GM19025 (cell line): ENCODE results near the gene C1QTNF9B.
"Not testable (repeated sequence)": the region's sequence is repeated elsewhere in the genome, so short reads cannot be mapped to it uniquely, and the experiment has no call there.

ENCODE experiments used
- ATAC-seq: cut with Tn5 transposase; IDR thresholded peaks from one replicate; pipeline ENCODE4 v1.9.1; 2021; ENCODE audit warnings: mild to moderate bottlenecking, low read depth, moderate library complexity; ENCODE audit not compliant: unreplicated experiment

C1QTNF9B gene

DNA sequence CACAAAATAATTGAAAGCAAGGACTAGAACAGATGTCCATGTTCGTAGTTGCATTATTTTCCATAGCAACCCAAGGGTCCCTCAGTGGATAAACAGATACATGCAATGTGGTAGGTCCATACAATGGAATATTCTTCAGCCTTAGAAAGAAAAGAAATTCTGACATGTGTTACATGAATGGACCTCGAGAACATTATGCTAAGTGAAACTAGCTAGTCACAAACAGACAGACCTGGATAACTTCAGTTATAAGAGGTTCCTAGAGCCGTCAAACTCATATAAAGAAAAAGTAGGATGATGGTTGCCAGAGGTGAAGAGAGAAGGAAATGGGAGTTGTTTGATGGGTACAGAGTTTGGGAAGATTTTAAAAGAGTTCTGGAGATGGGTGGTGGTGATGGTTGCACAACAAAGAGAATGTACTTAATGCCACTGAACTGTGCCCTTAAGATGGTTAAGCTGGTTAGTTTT lies at the start of gene C1QTNF9B:
Gene C1QTNF9B, minus strand, starts transcription at position 51 of the 468 bp plus-strand sequence.
- ATAC-seq: not testable (repeated sequence)

GRCh38 chr13:23946900-23947299 lies 49.6 kb upstream of the C1QTNF9B start:
- no peak for ATAC-seq

DNA sequence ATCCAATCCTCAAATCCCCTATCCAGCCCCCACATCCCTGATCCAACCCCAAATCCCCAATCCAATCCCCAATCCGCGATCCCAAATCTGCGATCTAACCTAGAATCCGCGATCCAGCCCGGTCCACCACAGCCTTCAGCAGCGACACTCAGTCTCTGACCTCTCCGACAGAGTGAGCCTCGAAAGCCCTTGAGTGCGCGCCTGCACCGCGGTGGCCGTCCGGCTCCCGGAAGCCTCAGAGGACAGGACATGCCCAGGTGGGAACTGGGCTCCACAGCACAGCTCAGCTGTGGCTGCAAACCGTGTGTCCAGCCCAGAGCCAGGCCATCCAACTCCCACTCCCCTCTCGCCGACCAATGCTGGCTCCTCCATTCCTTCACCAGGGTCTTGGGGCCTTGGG lies 48.8 kb upstream of the C1QTNF9B start:
- no peak for ATAC-seq

DNA sequence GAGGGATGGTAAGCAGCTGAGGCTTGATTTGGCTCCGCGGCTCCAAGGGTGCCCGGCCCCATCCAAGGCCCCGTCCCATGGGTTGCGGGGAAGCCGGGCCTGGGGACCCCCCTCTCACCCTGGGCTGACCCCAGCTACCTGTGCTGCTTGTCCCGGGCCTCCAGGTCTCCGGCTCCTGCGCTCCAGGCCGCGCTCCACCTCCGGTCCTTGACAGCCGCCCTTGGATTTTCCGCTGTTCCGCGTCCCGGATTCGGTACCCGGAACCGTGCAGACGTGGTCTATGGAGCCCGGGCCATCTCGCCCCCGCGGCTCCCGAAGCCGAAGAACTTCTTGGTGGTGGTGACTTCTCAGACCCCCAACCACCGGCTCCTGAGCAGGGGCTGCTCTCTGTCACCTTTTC lies 48.3 kb upstream of the C1QTNF9B start:
- ATAC-seq: no peak

DNA sequence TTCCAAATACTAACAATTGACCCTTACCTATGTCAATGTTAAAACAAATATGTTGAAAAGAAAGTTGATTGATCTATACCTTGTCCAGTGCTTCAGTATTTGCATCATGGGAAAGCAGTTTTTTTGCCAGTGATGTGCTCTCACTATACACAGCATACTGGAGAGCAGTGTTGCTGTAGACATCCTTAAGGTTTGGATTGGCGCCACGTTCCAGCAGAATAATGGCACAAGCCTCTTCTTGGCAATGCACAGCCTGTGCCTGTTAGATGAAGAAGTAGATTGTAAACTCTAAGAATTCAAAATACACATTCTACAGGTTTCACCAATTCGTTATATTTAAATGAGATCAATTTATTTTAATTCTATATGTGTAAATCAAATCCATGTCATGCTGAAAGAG lies 43.9 kb upstream of the C1QTNF9B start:
- no peak for ATAC-seq

DNA sequence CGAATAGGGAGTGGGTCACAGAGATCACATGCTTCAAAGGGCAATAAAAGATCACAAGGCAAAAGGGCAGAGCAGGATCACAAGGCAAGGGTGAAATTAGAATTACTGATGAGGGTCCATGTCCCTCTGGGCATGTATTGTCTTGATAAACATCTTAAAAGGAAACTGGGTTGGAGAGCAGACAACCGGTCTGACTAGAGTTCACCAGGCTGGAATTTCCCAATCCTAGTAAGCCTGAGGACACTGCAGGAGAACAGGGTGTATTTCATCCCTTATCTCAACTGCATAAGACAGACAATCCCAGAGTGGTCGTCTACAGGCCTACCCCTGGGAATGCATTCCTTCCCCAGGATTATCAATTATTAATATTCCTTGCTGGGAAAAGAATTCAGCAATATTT lies 42.4 kb upstream of the C1QTNF9B start:
- not testable (repeated sequence) for ATAC-seq

- no peak for ATAC-seq
Observed at GRCh38 chr13:23934520-23934919, 37.2 kb upstream of the C1QTNF9B start.

- no peak for ATAC-seq
Observed at GRCh38 chr13:23928985-23929384, 31.7 kb upstream of the C1QTNF9B start.

GRCh38 chr13:23923031-23923430 lies 25.7 kb upstream of the C1QTNF9B start:
- ATAC-seq: no peak

GRCh38 chr13:23922005-23922932 lies 25.0 kb upstream of the C1QTNF9B start:
- ATAC-seq: no peak

DNA sequence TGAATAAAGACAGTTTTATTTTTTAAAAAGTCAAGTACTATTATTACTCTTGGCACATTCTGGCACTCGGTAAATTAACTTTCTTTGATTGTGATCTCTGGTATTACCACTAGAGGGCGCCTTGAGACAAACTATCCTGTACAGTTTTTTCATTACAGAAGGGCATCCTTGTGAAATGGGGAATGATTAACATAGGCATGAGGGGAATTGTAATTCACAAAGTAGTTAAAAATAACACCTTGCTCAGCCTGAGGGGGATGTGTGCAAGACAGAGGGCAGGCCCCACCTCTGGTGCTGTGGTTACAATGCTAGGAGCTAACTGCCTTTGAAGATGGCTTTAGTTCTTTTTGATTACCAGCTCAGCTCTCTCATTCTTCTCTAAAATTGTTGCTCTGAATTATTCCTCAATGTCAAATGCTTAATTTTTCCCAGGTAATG lies 24.2 kb upstream of the C1QTNF9B start:
- ATAC-seq: no peak

GRCh38 chr13:23919006-23919405 lies 21.7 kb upstream of the C1QTNF9B start:
- no peak for ATAC-seq

- ATAC-seq: no peak
Observed at GRCh38 chr13:23918208-23918607, 20.9 kb upstream of the C1QTNF9B start.

DNA sequence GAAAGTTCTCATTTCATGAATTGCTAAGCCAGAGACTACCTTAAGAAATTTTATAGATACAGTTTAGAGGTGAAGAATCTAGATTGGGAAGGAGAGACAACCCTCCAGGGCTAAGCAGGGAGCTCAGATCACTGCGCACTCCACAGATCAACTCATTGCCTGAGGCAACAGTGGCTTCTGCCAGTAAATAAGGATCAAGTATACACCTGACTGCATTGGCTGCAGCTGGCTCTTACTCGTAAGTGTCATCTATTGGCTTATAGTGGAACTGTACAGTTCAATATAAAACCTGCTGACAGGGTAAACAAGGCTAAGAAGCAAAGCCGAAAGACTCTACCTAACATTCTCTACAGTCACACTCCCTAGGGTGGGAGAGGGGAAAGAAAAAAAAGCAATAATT lies 18.0 kb upstream of the C1QTNF9B start:
- no peak for ATAC-seq

- no peak for ATAC-seq
Observed at GRCh38 chr13:23912469-23912868, 15.2 kb upstream of the C1QTNF9B start.

DNA sequence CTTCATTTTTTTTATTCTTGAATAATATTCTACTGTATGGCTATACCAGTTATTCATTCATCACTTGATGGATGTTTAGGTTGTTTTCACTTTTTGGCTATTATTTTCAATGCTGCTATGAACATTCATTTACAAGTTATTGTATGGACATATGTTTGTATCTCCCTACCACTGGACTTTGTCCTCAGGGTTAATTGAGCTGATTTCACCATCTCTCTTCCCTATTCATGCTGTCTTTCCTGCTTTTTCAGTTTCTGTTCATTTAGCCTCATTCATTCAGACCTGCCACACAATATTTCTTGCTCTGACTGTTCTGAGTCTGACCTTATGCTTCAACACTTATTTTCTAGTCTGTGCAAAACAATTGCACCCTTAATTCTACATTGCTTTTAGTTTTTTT lies 12.3 kb upstream of the C1QTNF9B start:
- no peak for ATAC-seq

DNA sequence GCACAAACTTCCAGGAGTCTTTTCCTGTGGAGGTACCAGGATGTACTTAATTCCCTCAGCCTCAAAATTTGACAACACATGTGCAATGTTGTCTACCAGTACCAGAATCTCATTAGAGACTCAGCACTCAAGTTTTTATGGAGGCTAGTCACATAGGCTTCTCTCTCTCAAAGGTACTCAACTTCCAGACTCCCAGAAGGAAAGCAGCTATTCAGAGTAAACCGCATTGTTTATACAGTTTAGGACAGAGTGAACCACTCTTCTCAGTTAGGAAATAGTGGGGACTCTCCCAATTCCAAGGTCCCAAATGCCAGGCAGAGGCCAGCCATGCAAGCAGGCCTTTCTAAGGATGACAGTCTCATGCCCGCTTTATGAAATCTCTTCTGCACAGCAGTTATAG lies 8.5 kb upstream of the C1QTNF9B start:
- no peak for ATAC-seq

DNA sequence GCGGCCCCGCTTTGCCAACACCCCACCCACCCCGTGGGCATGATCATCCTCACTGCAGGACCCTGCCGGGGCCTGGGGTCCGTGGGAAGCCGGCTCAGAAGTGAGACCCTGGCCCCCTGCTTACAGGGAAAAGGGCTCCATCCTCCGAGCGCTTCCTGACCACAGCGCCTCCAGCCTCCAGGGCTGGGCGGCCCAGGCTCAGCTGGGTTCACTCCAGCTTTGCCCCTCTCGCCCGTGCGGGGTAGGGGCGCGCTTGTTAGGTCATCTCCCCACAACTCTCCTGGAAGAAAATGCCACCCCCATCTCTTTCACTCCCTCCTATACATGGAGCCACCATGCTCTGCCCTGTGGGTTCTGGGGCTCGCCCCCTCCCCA lies 6.6 kb upstream of the C1QTNF9B start:
- ATAC-seq: no peak

DNA sequence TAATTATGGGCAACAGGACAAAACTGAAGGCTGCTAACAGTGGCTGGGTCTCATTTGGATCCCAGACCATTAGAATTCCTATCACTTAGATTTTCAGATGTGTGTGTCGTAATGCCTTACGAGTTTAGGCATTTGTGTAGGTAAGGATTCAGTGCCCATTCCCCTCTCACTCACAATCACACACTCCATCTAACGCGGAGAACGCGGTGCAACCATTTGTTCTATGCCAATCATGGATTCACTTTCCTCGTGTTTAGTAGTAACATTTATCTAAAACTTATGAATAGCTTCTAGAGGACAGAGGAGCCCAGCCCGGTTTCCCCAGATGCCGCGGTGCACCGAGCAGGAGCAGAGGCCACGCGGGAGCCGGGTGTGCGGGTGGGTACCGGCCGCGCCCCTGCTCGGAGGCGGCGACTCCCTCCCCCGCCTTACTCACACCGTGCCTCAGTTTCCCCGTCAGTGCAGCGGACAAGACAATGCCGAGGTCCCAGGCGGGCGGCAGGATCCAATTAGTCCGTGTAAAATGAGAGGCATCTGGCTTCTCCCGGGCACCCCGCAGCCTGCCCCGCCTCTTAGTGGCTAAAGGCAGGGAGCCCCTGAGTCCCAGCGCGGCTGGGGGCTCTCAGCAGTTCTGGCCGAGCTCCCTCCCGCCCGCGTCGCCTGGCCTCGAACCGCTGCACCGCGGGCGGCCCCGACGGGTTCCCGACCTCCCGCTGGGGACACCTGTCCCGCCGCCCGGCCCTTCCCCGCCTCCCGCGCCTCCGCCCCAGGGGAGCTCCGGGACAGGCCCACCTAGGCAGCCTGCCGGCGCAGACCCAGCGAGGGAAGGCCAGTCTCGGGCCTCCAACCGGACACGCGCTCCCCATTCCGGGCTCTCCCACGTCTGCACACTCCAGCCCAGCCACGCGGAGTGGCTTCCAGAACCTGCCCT lies 5.9 kb upstream of the C1QTNF9B start:
- no peak for ATAC-seq

GRCh38 chr13:23901365-23901764 lies 4.1 kb upstream of the C1QTNF9B start:
- no peak for ATAC-seq

DNA sequence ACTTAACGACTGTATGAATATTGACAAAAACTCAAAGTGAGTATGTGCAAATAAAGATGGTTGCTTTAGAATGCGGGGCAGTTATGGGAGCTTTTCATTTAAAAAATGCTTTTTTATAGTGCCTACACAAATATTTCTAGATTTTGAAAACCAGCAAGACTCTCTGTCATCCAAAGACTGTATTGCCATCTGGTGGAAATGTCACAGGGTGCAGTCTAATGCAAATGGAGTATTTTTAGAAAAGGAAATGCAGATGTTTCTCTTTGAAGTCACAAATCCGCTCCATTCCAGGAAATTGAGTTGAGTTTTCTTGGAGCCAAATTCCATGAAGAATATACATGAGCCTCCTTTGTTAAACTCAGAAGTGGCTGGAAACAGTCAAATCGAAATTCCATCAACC lies 2.3 kb upstream of the C1QTNF9B start:
- ATAC-seq: no peak
